Measurements from ENCODE around the gene NANOS2. TPM values are rescaled to one million over a fixed set of nuclear protein-coding genes. Genes with fewer than 3 reads are reported as not detected.

The NANOS2 gene
- total and polyA plus RNA-seq, 9 of the 15 experiments (the other 6 are each of a cell fraction or from before 2014, with no cell fraction given) = not detected

- no peak for TF ChIP-seq ZC3H11A (IDR thresholded peaks at IDR 0.05; ENCODE audit: low read depth, low read length)
- no peak for TF ChIP-seq BDP1 (IDR thresholded peaks at IDR 0.05; ENCODE audit: insufficient read depth, insufficient read length)
- no peak for TF ChIP-seq HES1 (IDR thresholded peaks at IDR 0.05; ENCODE audit: low read depth)
- TF ChIP-seq DMBX1 (CRISPR knock-in tag; IDR thresholded peaks at IDR 0.05; ENCODE audit: borderline replicate concordance) = no peak
- TF ChIP-seq TAF7 (tag; IDR thresholded peaks at IDR 0.05) = no peak
- no peak for TF ChIP-seq POLR2G (IDR thresholded peaks at IDR 0.05; ENCODE audit: low read depth, low read length)
- no peak for TF ChIP-seq ZNF318 (IDR thresholded peaks at IDR 0.05; ENCODE audit: borderline replicate concordance in 1 of 2, low read depth in 1 of 2)
- TF ChIP-seq ZNF717 (CRISPR knock-in tag; IDR thresholded peaks at IDR 0.05) = no peak
- TF ChIP-seq MYBL2 (IDR thresholded peaks at IDR 0.05; ENCODE audit: low read depth) = no peak
- TF ChIP-seq MYBL2 (CRISPR knock-in tag; IDR thresholded peaks at IDR 0.05; ENCODE audit: borderline replicate concordance) = no peak
- TF ChIP-seq MAX (CRISPR knock-in tag; IDR thresholded peaks at IDR 0.05) = peak; percentile 46; the same call in 1 of the 2 replicates
- no peak for TF ChIP-seq BRCA1 (IDR thresholded peaks at IDR 0.05)
- TF ChIP-seq BRCA1 (CRISPR knock-in tag; IDR thresholded peaks at IDR 0.05) = no peak
- TF ChIP-seq CBFB (CRISPR knock-in tag; IDR thresholded peaks at IDR 0.05) = no peak
- TF ChIP-seq UBTF (IDR thresholded peaks at IDR 0.05; ENCODE audit: borderline replicate concordance in 1 of 2, low read depth in 2 of 2, low read length in 2 of 2) = no peak
- TF ChIP-seq MAFG (tag; conservative IDR thresholded peaks at IDR 0.05) = no peak
Observed at GRCh38 chr19:45889210-45889885, 25.2 kb downstream of the NANOS2 start (continued).

All from K562 (cell line).